Stimulated activated CD8-positive, alpha-beta memory T cell treated with anti-CD3 and anti-CD28 coated beads, Interleukin-12 subunit alpha, Interleukin-12 subunit beta, amount 100 ng/mL, for 24 hours (primary cell): ENCODE results near the gene TRIM31.

Experiments used
- DNase-seq: peaks from one replicate; pipeline ENCODE4 v3.0.0-alpha.2; 2020; ENCODE audit errors: extremely low read depth

The TRIM31 gene

GRCh38 chr6:30113003-30113759, at the start of gene TRIM31:
TSS of gene TRIM31 (minus strand) at chr6:30113090. CDS start at chr6:30112805, 285 bp downstream.
- no peak for DNase-seq

GRCh38 chr6:30162265-30163089, 49.6 kb upstream of the TRIM31 start:
- DNase-seq = no peak

- DNase-seq = no peak
These were observed 48.1 kb upstream of the TRIM31 start, which contains the start of gene TRIM10 for GRCh38 chr6:30160785-30161531. TSS of gene TRIM10 (minus strand) at chr6:30161211. CDS start at chr6:30160858, 353 bp downstream.

GRCh38 chr6:30160008-30160784, 47.3 kb upstream of the TRIM31 start:
- no peak for DNase-seq

- no peak for DNase-seq
These were observed 45.7 kb upstream of the TRIM31 start for GRCh38 chr6:30158475-30159040.

- no peak for DNase-seq
These were observed 45.1 kb upstream of the TRIM31 start for GRCh38 chr6:30157999-30158398.

GRCh38 chr6:30157581-30157980, 44.7 kb upstream of the TRIM31 start:
- DNase-seq = no peak

- no peak for DNase-seq
These were observed 43.9 kb upstream of the TRIM31 start for GRCh38 chr6:30156774-30157173.

- no peak for DNase-seq
These were observed 43.3 kb upstream of the TRIM31 start for GRCh38 chr6:30156262-30156599.

GRCh38 chr6:30155520-30156261, 42.8 kb upstream of the TRIM31 start:
- no peak for DNase-seq

GRCh38 chr6:30154709-30155519, 42.0 kb upstream of the TRIM31 start:
- no peak for DNase-seq

GRCh38 chr6:30154061-30154460, 41.2 kb upstream of the TRIM31 start:
- DNase-seq = no peak

GRCh38 chr6:30152910-30153610, 40.2 kb upstream of the TRIM31 start:
- DNase-seq = no peak

GRCh38 chr6:30152016-30152673, 39.3 kb upstream of the TRIM31 start:
- no peak for DNase-seq

GRCh38 chr6:30151580-30151979, 38.7 kb upstream of the TRIM31 start:
- DNase-seq = no peak

GRCh38 chr6:30150671-30151395, 37.9 kb upstream of the TRIM31 start:
- no peak for DNase-seq

- DNase-seq = no peak
These were observed 37.1 kb upstream of the TRIM31 start for GRCh38 chr6:30149858-30150550.
